ENCODE data around the gene ARMC7. TPM values are rescaled to one million over a fixed set of nuclear protein-coding genes. Genes with fewer than 3 reads are reported as not detected.

Gene ARMC7
- total and polyA plus RNA-seq, 2 of the 4 experiments (the other 2 are of a cell fraction): 1.8 to 6.9 TPM

- no peak overlapping the region for H4K5ac ChIP-seq (ENCODE audit: low read depth, low read length)
- no peaks in the 10 kb centered on the region for H3K36me3 ChIP-seq (ENCODE audit: control insufficient read depth, insufficient read depth, low read length)
- peak overlapping the region; percentile 6; the same call in 1 of the 2 replicates for H2BK120ac ChIP-seq (ENCODE audit: low read depth, low read length)
- H3K4me2 ChIP-seq (ENCODE audit: low read depth, low read length): no peak overlapping the region
- no TSS peak for BruUV-seq (replicated peaks)
- H3K56ac ChIP-seq (ENCODE audit: extremely low read depth, insufficient read depth, low read length): no peak overlapping the region
- H3K9ac ChIP-seq (ENCODE audit: low read depth, low read length): no peak overlapping the region
- no peak overlapping the region for H3K27ac ChIP-seq (ENCODE audit: insufficient read depth, low read length)
- H3K23ac ChIP-seq (ENCODE audit: low read depth, low read length): no peak overlapping the region
- H2BK15ac ChIP-seq (ENCODE audit: low read depth, low read length): no peak overlapping the region; the same call in 2 of the 3 replicates
- H3K9me1 ChIP-seq (ENCODE audit: insufficient read depth, low read length): peaks cover 21% of the 10 kb centered on the region
- H4K8ac ChIP-seq (ENCODE audit: low read depth in 2 of 2, low read length in 2 of 2): no peak overlapping the region
- H2BK20ac ChIP-seq (ENCODE audit: low read depth, low read length): peak overlapping the region; percentile 5; the same call in 1 of the 2 replicates
- H3K79me1 ChIP-seq (ENCODE audit: low read depth in 1 of 2, low read length in 2 of 2): no peaks in the 10 kb centered on the region; a peak in 1 of 4 replicates
- no peaks in the 10 kb centered on the region for H3K27me3 ChIP-seq (ENCODE audit: control insufficient read depth, insufficient read depth, low read length)
- H4K20me1 ChIP-seq (ENCODE audit: insufficient read depth, low read length): no peaks in the 10 kb centered on the region
- WGBS, 2 experiments (ENCODE audit: extremely low coverage in 2 of 2, insufficient read length in 1 of 2): 68% methylated on average over 8 of the region's 13 CpGs; no CpG with 5 or more reads in 1 of the 2 experiments
- H2AK9ac ChIP-seq (replicated peaks; ENCODE audit: low read depth, low read length, poor library complexity): peak overlapping the region; percentile 68
- in situ Hi-C loops (cut with MboI; ENCODE audit: low sequenced_read_pairs) (no loop called here), dilution Hi-C loops (cut with HindIII; ENCODE audit: low sequenced_read_pairs, unreplicated experiment) (no loop called here), intact Hi-C loops (cut with micrococcal nuclease) (no loop called here)
- H3K4ac ChIP-seq (ENCODE audit: low read depth, low read length): peak overlapping the region; percentile 33; the same call in 1 of the 2 replicates
- CTCF ChIA-PET: interaction anchor here (0.7 kb wide), 1 partner anchor 11 kb away, joined by 6 read pairs; no protein-coding TSS in a partner anchor
- H3K4me3 ChIP-seq (ENCODE audit: insufficient read depth, low read depth, low read length): no peak overlapping the region
- H2AK5ac ChIP-seq (ENCODE audit: low read depth, low read length): peak overlapping the region; percentile 43; the same call in 1 of the 2 replicates
- peaks cover 24% of the 10 kb centered on the region for H3K4me1 ChIP-seq (ENCODE audit: control insufficient read depth, insufficient read depth, low read length)
- no peak overlapping the region for H4K91ac ChIP-seq (ENCODE audit: insufficient read depth, low read depth, low read length)
- H3K9me3 ChIP-seq (ENCODE audit: control insufficient read depth, insufficient read depth, low read length): no peaks in the 10 kb centered on the region
- no peak overlapping the region for H2BK5ac ChIP-seq (ENCODE audit: low read depth, low read length, poor library complexity, severe bottlenecking)
- POLR2A ChIA-PET (ENCODE audit: unreplicated experiment): no interaction called here
- DNase-seq: no peak
- ATAC-seq (ENCODE audit: low read depth): no peak
- no peak overlapping the region for H3K14ac ChIP-seq (replicated peaks; ENCODE audit: low read depth, low read length)
- H3K18ac ChIP-seq (ENCODE audit: low read depth, low read length): no peak overlapping the region
- peak overlapping the region; percentile 69 for H2AFZ ChIP-seq (replicated peaks; ENCODE audit: low read length, poor library complexity)
- no peak for TF ChIP-seq RFX5 (IDR thresholded peaks at IDR 0.05; ENCODE audit: low read depth, low read length)
- no peak for TF ChIP-seq RAD21 (IDR thresholded peaks at IDR 0.05; ENCODE audit: low read length)
- TF ChIP-seq CEBPB (IDR thresholded peaks at IDR 0.05; ENCODE audit: low read depth, low read length): no peak
- TF ChIP-seq CTCF (conservative IDR thresholded peaks at IDR 0.05; ENCODE audit: low read depth, low read length): no peak
- no peak for TF ChIP-seq ELK1 (IDR thresholded peaks at IDR 0.05; ENCODE audit: borderline replicate concordance, low read depth, low read length)
- no peak for TF ChIP-seq MXI1 (IDR thresholded peaks at IDR 0.05; ENCODE audit: borderline replicate concordance, low read depth, low read length)
- no peak for TF ChIP-seq MAFK (IDR thresholded peaks at IDR 0.05; ENCODE audit: low read depth, low read length)
- TF ChIP-seq CHD1 (IDR thresholded peaks at IDR 0.05; ENCODE audit: low read depth, low read length): no peak
- TF ChIP-seq SMC3 (IDR thresholded peaks at IDR 0.05; ENCODE audit: low read depth, low read length): no peak
- TF ChIP-seq FOS (IDR thresholded peaks at IDR 0.05; ENCODE audit: low read depth, low read length): no peak
- no peak for TF ChIP-seq RCOR1 (IDR thresholded peaks at IDR 0.05; ENCODE audit: insufficient replicate concordance, low read length)
- TF ChIP-seq BHLHE40 (IDR thresholded peaks at IDR 0.05; ENCODE audit: low read depth, low read length): no peak
- no peak for TF ChIP-seq POLR2A (IDR thresholded peaks at IDR 0.05; ENCODE audit: low read depth, low read length)
- no peak for TF ChIP-seq NFE2L2 (IDR thresholded peaks at IDR 0.05; ENCODE audit: low read depth, low read length)
- no peak for TF ChIP-seq MAZ (IDR thresholded peaks at IDR 0.05; ENCODE audit: borderline replicate concordance, low read depth, low read length)
These were observed 27.9 kb upstream of the ARMC7 start for GRCh38 chr17:75081611-75082540.
